Aortic smooth muscle cell (primary cell): ENCODE measurements around the gene PRPF39. TPM values are rescaled to one million over a fixed set of nuclear protein-coding genes. Genes with fewer than 3 reads are reported as not detected.

Experiments used
- total RNA-seq: library from RNA; depleted of rRNA; stranded (reverse); fragments of >200 nt; gene quantifications from 2 replicates; pipeline ENCODE4 v1.2.3, GENCODE V29; 2014

PRPF39 gene
- 22.1 and 22.4 TPM in 2 replicates for total RNA-seq

GRCh38 chr14:45083976-45084722, at the start of gene PRPF39:
TSS of gene PRPF39 (plus strand) at chr14:45084116. CDS start at chr14:45095240, 11,124 bp downstream.

GRCh38 chr14:45134051-45134958, 50.4 kb downstream of the PRPF39 start, which contains the start of gene FKBP3:
TSS of gene FKBP3 (minus strand) at chr14:45134481. CDS start at chr14:45134456, 25 bp downstream.

GRCh38 chr14:45135659-45136395, 51.9 kb downstream of the PRPF39 start, which contains the start of gene FANCM:
TSS of gene FANCM (plus strand) at chr14:45135930. CDS start at chr14:45136032, 102 bp downstream.

Other genes starting within 250 kb of the PRPF39 start
- 9.0 and 9.4 TPM in 2 replicates for gene KLHL28, start 122.2 kb upstream of the PRPF39 start, total RNA-seq
- gene TOGARAM1, start 121.9 kb upstream of the PRPF39 start, total RNA-seq: 14.9 and 15.0 TPM in 2 replicates
- 23.5 TPM in 2 replicates for gene FKBP3, start 50.4 kb downstream of the PRPF39 start, total RNA-seq
- 4.8 and 7.3 TPM in 2 replicates for gene FANCM, start 51.8 kb downstream of the PRPF39 start, total RNA-seq
- 29.5 and 32.9 TPM in 2 replicates for gene MIS18BP1, start 169.1 kb downstream of the PRPF39 start, total RNA-seq